Measurements from ENCODE around the gene ANKRD66.

DNA sequence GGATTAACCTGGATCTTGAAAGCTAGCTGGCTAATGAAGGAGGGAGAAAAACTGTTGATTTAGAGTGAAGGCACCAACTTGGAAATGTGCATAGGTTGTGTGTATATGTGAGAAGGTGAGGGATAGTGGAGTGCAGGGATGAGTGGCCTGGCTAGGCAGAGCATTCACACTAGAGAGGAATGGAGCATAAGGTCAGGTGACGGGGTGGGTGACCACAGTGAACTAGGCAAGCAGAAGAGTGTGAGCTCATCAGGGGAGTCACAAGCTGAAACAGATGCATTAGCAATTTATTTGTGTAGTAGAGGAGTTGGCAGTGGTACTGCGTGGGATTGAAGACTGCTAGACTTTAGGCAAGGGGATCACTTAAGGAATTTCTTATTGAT is 10.5 kb downstream of the ANKRD66 start:
- TF ChIP-seq, protein P1, sequence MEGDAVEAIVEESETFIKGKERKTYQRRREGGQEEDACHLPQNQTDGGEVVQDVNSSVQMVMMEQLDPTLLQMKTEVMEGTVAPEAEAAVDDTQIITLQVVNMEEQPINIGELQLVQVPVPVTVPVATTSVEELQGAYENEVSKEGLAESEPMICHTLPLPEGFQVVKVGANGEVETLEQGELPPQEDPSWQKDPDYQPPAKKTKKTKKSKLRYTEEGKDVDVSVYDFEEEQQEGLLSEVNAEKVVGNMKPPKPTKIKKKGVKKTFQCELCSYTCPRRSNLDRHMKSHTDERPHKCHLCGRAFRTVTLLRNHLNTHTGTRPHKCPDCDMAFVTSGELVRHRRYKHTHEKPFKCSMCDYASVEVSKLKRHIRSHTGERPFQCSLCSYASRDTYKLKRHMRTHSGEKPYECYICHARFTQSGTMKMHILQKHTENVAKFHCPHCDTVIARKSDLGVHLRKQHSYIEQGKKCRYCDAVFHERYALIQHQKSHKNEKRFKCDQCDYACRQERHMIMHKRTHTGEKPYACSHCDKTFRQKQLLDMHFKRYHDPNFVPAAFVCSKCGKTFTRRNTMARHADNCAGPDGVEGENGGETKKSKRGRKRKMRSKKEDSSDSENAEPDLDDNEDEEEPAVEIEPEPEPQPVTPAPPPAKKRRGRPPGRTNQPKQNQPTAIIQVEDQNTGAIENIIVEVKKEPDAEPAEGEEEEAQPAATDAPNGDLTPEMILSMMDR (conservative IDR thresholded peaks at IDR 0.05), result no peak
- TF ChIP-seq ZFX (IDR thresholded peaks at IDR 0.05), result no peak

Data from C4-2B (cell line).